ENCODE data around the gene B4GALNT2.

- no peak for TF ChIP-seq SIN3A (IDR thresholded peaks at IDR 0.05; ENCODE audit: borderline replicate concordance, insufficient read depth, low read length)
- no peak for TF ChIP-seq POLR2AphosphoS5 (IDR thresholded peaks at IDR 0.05; ENCODE audit: low read depth, low read length)
- TF ChIP-seq TAF1 (IDR thresholded peaks at IDR 0.05; ENCODE audit: borderline replicate concordance, insufficient read depth, low read length) = no peak
- TF ChIP-seq, protein P1, sequence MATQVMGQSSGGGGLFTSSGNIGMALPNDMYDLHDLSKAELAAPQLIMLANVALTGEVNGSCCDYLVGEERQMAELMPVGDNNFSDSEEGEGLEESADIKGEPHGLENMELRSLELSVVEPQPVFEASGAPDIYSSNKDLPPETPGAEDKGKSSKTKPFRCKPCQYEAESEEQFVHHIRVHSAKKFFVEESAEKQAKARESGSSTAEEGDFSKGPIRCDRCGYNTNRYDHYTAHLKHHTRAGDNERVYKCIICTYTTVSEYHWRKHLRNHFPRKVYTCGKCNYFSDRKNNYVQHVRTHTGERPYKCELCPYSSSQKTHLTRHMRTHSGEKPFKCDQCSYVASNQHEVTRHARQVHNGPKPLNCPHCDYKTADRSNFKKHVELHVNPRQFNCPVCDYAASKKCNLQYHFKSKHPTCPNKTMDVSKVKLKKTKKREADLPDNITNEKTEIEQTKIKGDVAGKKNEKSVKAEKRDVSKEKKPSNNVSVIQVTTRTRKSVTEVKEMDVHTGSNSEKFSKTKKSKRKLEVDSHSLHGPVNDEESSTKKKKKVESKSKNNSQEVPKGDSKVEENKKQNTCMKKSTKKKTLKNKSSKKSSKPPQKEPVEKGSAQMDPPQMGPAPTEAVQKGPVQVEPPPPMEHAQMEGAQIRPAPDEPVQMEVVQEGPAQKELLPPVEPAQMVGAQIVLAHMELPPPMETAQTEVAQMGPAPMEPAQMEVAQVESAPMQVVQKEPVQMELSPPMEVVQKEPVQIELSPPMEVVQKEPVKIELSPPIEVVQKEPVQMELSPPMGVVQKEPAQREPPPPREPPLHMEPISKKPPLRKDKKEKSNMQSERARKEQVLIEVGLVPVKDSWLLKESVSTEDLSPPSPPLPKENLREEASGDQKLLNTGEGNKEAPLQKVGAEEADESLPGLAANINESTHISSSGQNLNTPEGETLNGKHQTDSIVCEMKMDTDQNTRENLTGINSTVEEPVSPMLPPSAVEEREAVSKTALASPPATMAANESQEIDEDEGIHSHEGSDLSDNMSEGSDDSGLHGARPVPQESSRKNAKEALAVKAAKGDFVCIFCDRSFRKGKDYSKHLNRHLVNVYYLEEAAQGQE (IDR thresholded peaks at IDR 0.05; ENCODE audit: insufficient read depth in 1 of 2, low read depth in 2 of 2, low read length in 2 of 2) = no peak
- TF ChIP-seq FOXP2 (optimal IDR thresholded peaks at IDR 0.05; ENCODE audit: borderline replicate concordance, extremely low read depth, extremely low read length, insufficient read depth) = no peak
Measured at GRCh38 chr17:49101054-49101534, 31.5 kb upstream of the B4GALNT2 start.

All from PFSK-1 (cell line).